ENCODE measurements around the gene PRKCE.

DNA sequence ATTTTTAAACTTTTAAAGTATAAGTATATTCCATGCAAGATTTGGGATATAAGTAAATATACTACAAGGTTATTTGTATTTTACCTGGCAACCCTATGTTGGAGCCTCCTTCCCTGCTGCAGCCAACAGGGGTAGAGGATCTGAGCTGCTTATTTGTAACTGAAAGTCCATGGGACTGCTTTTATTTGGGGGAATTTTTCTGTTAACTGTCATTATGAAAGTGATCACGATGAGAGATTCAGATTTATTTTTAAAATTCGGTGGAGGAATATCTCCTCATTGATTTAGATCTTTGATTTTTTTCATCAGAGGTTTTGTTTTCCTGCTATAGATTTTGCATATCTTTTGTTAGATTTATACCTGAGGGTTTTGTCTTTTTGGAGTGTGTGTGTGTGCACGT is 215.9 kb downstream of the PRKCE start:
- TF ChIP-seq ZNF274 (IDR thresholded peaks at IDR 0.05; ENCODE audit: low read depth, low read length) (no peak), SUZ12 (IDR thresholded peaks at IDR 0.05; ENCODE audit: extremely low read depth, insufficient read depth, insufficient read length) (no peak)

All from NT2/D1 (cell line).